HuH-7.5 (cell line): ENCODE measurements around the gene GRB14.
"Not testable (repeated sequence)": the region's sequence is repeated elsewhere in the genome, so short reads cannot be mapped to it uniquely, and the experiment has no call there.

ENCODE experiments used
- DNase-seq: peaks from one replicate; pipeline ENCODE4 v3.0.0; 2011; ENCODE audit warnings: low spot score

The GRB14 gene

GRCh38 chr2:164558450-164558849 lies 62.8 kb downstream of the GRB14 start:
- no peak for DNase-seq

GRCh38 chr2:164554487-164554886 lies 66.8 kb downstream of the GRB14 start:
- no peak for DNase-seq

GRCh38 chr2:164551519-164551918 lies 69.8 kb downstream of the GRB14 start:
- DNase-seq = no peak

- DNase-seq = not testable (repeated sequence)
These were observed 71.6 kb downstream of the GRB14 start for GRCh38 chr2:164549705-164550104.

- DNase-seq = no peak
These were observed 75.8 kb downstream of the GRB14 start for GRCh38 chr2:164545484-164545883.

GRCh38 chr2:164542581-164543021 lies 78.7 kb downstream of the GRB14 start:
- DNase-seq = no peak

GRCh38 chr2:164538240-164538866 lies 82.9 kb downstream of the GRB14 start:
- peak; percentile 14 for DNase-seq

GRCh38 chr2:164535280-164536025 lies 85.8 kb downstream of the GRB14 start:
- DNase-seq = no peak

GRCh38 chr2:164530464-164530863 lies 90.8 kb downstream of the GRB14 start:
- DNase-seq = no peak

- no peak for DNase-seq
These were observed 97.6 kb downstream of the GRB14 start for GRCh38 chr2:164523726-164524125.

GRCh38 chr2:164523009-164523408 lies 98.3 kb downstream of the GRB14 start:
- DNase-seq = no peak

- DNase-seq = no peak
These were observed 98.7 kb downstream of the GRB14 start for GRCh38 chr2:164522561-164522981.

- DNase-seq = no peak
These were observed 105.5 kb downstream of the GRB14 start for GRCh38 chr2:164515734-164516133.

GRCh38 chr2:164515030-164515429 lies 106.3 kb downstream of the GRB14 start:
- DNase-seq = no peak

GRCh38 chr2:164514491-164514890 lies 106.8 kb downstream of the GRB14 start:
- DNase-seq = peak; percentile 14

- no peak for DNase-seq
These were observed 108.4 kb downstream of the GRB14 start for GRCh38 chr2:164512871-164513270.

- DNase-seq = no peak
These were observed 109.5 kb downstream of the GRB14 start for GRCh38 chr2:164511738-164512137.

- DNase-seq = no peak
These were observed 110.4 kb downstream of the GRB14 start for GRCh38 chr2:164510895-164511294.

GRCh38 chr2:164509137-164509877 lies 112.0 kb downstream of the GRB14 start:
- no peak for DNase-seq

- peak; percentile 7 for DNase-seq
These were observed 117.0 kb downstream of the GRB14 start for GRCh38 chr2:164504253-164504652.

- DNase-seq = no peak
These were observed 122.4 kb downstream of the GRB14 start for GRCh38 chr2:164498836-164499235.

- DNase-seq = no peak
These were observed 124.4 kb downstream of the GRB14 start for GRCh38 chr2:164496881-164497280.

- no peak for DNase-seq
These were observed 124.9 kb downstream of the GRB14 start for GRCh38 chr2:164496421-164496820.
